ENCODE data around the gene MCF2. TPM values are rescaled to one million over a fixed set of nuclear protein-coding genes. Genes with fewer than 3 reads are reported as not detected.

The MCF2 gene
- total and polyA plus RNA-seq, 2 of the 4 experiments (the other 2 are of a cell fraction): 0.07 TPM; not detected in 1

DNA sequence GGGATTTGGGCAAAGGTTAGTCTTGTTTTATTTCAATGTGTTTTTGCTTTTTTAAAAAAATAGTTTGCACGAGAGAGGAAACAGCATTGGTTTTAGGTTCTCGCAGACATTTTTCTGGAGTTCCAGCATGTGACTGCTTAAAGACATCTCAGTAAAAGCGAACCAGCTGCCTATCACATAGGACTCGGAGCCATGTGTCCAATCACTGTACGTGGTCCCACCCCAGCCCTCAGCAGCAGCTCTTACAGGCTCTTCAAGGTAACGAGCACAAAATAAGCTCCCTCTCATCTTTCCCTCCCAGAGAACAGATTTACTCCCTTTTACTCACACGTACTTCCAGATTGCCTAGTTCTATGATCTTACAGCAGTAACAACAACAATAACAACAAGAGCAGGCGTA lies 68.7 kb downstream of the MCF2 start:
- TF ChIP-seq MAFK (IDR thresholded peaks at IDR 0.05; ENCODE audit: low read depth, low read length) (no peak), FOS (IDR thresholded peaks at IDR 0.05; ENCODE audit: low read depth, low read length) (no peak), CEBPB (IDR thresholded peaks at IDR 0.05; ENCODE audit: low read depth, low read length) (no peak), NFE2L2 (IDR thresholded peaks at IDR 0.05; ENCODE audit: low read depth, low read length) (no peak), RFX5 (IDR thresholded peaks at IDR 0.05; ENCODE audit: low read depth, low read length) (no peak), RAD21 (IDR thresholded peaks at IDR 0.05; ENCODE audit: low read length) (no peak), BHLHE40 (IDR thresholded peaks at IDR 0.05; ENCODE audit: low read depth, low read length) (no peak), MAZ (IDR thresholded peaks at IDR 0.05; ENCODE audit: borderline replicate concordance, low read depth, low read length) (no peak), POLR2A (IDR thresholded peaks at IDR 0.05; ENCODE audit: low read depth, low read length) (no peak), MXI1 (IDR thresholded peaks at IDR 0.05; ENCODE audit: borderline replicate concordance, low read depth, low read length) (no peak), SMC3 (IDR thresholded peaks at IDR 0.05; ENCODE audit: low read depth, low read length) (no peak), RCOR1 (IDR thresholded peaks at IDR 0.05; ENCODE audit: insufficient replicate concordance, low read length) (no peak), CHD1 (IDR thresholded peaks at IDR 0.05; ENCODE audit: low read depth, low read length) (no peak)
- TF ChIP-seq, protein P1, sequence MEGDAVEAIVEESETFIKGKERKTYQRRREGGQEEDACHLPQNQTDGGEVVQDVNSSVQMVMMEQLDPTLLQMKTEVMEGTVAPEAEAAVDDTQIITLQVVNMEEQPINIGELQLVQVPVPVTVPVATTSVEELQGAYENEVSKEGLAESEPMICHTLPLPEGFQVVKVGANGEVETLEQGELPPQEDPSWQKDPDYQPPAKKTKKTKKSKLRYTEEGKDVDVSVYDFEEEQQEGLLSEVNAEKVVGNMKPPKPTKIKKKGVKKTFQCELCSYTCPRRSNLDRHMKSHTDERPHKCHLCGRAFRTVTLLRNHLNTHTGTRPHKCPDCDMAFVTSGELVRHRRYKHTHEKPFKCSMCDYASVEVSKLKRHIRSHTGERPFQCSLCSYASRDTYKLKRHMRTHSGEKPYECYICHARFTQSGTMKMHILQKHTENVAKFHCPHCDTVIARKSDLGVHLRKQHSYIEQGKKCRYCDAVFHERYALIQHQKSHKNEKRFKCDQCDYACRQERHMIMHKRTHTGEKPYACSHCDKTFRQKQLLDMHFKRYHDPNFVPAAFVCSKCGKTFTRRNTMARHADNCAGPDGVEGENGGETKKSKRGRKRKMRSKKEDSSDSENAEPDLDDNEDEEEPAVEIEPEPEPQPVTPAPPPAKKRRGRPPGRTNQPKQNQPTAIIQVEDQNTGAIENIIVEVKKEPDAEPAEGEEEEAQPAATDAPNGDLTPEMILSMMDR (conservative IDR thresholded peaks at IDR 0.05; ENCODE audit: low read depth, low read length): no peak
- TF ChIP-seq, protein P2, sequence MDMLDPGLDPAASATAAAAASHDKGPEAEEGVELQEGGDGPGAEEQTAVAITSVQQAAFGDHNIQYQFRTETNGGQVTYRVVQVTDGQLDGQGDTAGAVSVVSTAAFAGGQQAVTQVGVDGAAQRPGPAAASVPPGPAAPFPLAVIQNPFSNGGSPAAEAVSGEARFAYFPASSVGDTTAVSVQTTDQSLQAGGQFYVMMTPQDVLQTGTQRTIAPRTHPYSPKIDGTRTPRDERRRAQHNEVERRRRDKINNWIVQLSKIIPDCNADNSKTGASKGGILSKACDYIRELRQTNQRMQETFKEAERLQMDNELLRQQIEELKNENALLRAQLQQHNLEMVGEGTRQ (IDR thresholded peaks at IDR 0.05; ENCODE audit: low read depth, low read length): no peak
- TF ChIP-seq, protein P3, sequence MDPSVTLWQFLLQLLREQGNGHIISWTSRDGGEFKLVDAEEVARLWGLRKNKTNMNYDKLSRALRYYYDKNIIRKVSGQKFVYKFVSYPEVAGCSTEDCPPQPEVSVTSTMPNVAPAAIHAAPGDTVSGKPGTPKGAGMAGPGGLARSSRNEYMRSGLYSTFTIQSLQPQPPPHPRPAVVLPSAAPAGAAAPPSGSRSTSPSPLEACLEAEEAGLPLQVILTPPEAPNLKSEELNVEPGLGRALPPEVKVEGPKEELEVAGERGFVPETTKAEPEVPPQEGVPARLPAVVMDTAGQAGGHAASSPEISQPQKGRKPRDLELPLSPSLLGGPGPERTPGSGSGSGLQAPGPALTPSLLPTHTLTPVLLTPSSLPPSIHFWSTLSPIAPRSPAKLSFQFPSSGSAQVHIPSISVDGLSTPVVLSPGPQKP (IDR thresholded peaks at IDR 0.05; ENCODE audit: borderline replicate concordance, low read depth, low read length): no peak
- BruUV-seq (replicated peaks): no TSS peak
- Histone ChIP-seq H3K9ac (ENCODE audit: low read depth, low read length) (no peak overlapping the region), H3K36me3 (ENCODE audit: control insufficient read depth, insufficient read depth, low read length) (no peaks in the 10 kb centered on the region), H3K9me3 (ENCODE audit: control insufficient read depth, insufficient read depth, low read length) (no peaks in the 10 kb centered on the region), H2BK5ac (ENCODE audit: low read depth, low read length, poor library complexity, severe bottlenecking) (no peak overlapping the region), H3K14ac (replicated peaks; ENCODE audit: low read depth, low read length) (no peak overlapping the region), H4K91ac (ENCODE audit: insufficient read depth, low read depth, low read length) (no peak overlapping the region), H3K4me3 (ENCODE audit: insufficient read depth, low read depth, low read length) (no peak overlapping the region), H3K23ac (ENCODE audit: low read depth, low read length) (no peak overlapping the region), H3K4me1 (ENCODE audit: control insufficient read depth, insufficient read depth, low read length) (no peaks in the 10 kb centered on the region), H3K9me1 (ENCODE audit: insufficient read depth, low read length) (no peaks in the 10 kb centered on the region), H3K27me3 (ENCODE audit: control insufficient read depth, insufficient read depth, low read length) (no peaks in the 10 kb centered on the region), H4K8ac (ENCODE audit: low read depth in 2 of 2, low read length in 2 of 2) (no peak overlapping the region), H2BK120ac (ENCODE audit: low read depth, low read length) (no peak overlapping the region), H3K18ac (ENCODE audit: low read depth, low read length) (no peak overlapping the region), H2AK5ac (ENCODE audit: low read depth, low read length) (no peak overlapping the region), H2AFZ (replicated peaks; ENCODE audit: low read length, poor library complexity) (no peak overlapping the region), H4K20me1 (ENCODE audit: insufficient read depth, low read length) (no peaks in the 10 kb centered on the region), H2BK15ac (ENCODE audit: low read depth, low read length) (no peak overlapping the region), H3K4ac (ENCODE audit: low read depth, low read length) (no peak overlapping the region), H2AK9ac (replicated peaks; ENCODE audit: low read depth, low read length, poor library complexity) (no peak overlapping the region), H3K27ac (ENCODE audit: insufficient read depth, low read length) (no peak overlapping the region), H4K5ac (ENCODE audit: low read depth, low read length) (no peak overlapping the region), H3K79me1 (ENCODE audit: low read depth in 1 of 2, low read length in 2 of 2) (no peaks in the 10 kb centered on the region), H3K56ac (ENCODE audit: extremely low read depth, insufficient read depth, low read length) (no peak overlapping the region), H2BK20ac (ENCODE audit: low read depth, low read length) (no peak overlapping the region), H3K4me2 (ENCODE audit: low read depth, low read length) (no peak overlapping the region)
- ChIA-PET POLR2A (ENCODE audit: unreplicated experiment) (interaction anchor here (0.6 kb wide), 1 partner anchor 629 kb away, joined by 3 read pairs; no protein-coding TSS in a partner anchor), CTCF (no interaction called here)
- dilution Hi-C loops (cut with HindIII; ENCODE audit: low sequenced_read_pairs, unreplicated experiment) (no loop called here), in situ Hi-C loops (cut with MboI; ENCODE audit: low sequenced_read_pairs) (no loop called here), intact Hi-C loops (cut with micrococcal nuclease) (no loop called here)
- no peak for DNase-seq
- 42% methylated on average over 3 of the region's 8 CpGs; no CpG with 5 or more reads in 1 of the 2 experiments for WGBS, 2 experiments (ENCODE audit: extremely low coverage in 2 of 2, insufficient read length in 1 of 2)
- ATAC-seq (ENCODE audit: low read depth): no peak
